Globus pallidus (tissue), 1 donor: ENCODE data around the gene PPARD.
"Not testable (repeated sequence)": the region's sequence is repeated elsewhere in the genome, so short reads cannot be mapped to it uniquely, and the experiment has no call there.

Experiments used
- DNase-seq: peaks from one replicate; pipeline ENCODE4 v3.0.0-alpha.2; 2015; ENCODE audit warnings: low spot score

PPARD gene

DNA sequence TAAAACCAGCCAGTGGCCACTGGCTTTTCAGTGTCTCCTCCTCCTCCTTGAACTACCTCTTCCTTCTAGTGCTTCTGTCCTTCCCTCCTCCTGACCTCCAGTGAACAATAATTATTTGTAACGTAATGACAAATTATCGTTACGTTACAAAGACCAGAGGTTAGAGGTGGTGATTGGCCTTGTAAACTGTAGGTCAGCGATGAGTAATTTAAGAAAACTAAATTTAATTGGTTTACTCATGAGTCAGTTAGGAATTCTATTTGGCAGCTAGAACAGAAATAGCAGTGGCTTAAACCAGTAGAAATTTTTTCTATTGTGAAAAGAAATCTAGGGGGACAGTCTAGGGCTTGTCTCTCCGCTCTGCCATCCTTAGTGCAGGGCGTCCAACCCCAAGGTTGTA lies 38.8 kb downstream of the PPARD start:
- DNase-seq, result no peak

- no peak for DNase-seq
These were observed 39.7 kb downstream of the PPARD start for GRCh38 chr6:35382015-35382414.

GRCh38 chr6:35385457-35386202 lies 43.3 kb downstream of the PPARD start:
- no peak for DNase-seq

DNA sequence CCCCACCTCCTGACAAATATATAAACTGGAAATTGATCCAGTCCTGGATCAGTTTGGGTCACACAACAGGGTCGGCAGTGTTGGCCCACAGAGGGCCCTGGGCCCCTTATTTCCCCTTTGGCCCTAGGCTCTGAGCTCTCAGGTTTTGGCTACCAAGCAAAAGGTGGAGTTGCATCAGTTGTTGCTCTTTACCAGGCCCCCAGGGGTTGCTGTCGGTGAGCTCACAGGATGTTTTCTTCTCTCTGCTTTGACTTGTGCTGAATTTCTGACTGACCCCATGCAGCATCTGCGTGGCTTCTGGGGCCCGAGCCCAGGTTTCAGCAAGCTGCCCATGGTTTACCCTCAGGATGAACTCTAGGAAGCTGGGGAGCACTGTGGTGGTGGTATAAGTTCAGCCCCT lies 44.6 kb downstream of the PPARD start:
- DNase-seq, result no peak

GRCh38 chr6:35388030-35388429 lies 45.7 kb downstream of the PPARD start:
- DNase-seq, result no peak

- no peak for DNase-seq
These were observed 46.5 kb downstream of the PPARD start for GRCh38 chr6:35388772-35389352.

DNA sequence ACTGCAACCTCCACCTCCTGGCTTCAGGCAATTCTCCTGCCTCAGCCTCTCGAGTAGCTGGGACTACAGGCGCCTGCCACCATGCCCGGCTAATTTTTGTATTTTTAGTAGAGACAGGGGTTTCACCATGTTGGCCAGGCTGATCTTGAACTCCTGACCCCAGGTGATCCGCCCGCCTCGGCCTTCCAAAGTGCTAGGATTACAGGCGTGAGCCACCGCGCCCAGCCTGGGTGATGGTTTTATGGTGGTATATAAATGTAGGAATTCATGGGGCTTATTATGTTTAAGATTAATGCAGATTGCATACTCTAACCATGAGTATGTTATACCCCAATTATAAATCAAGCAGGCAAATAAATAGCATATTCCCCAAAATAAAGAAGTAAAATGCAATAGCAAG lies 47.0 kb downstream of the PPARD start:
- DNase-seq, result not testable (repeated sequence)

- DNase-seq, result no peak
These were observed 49.0 kb downstream of the PPARD start for GRCh38 chr6:35391240-35391968.

GRCh38 chr6:35392111-35392702 lies 49.8 kb downstream of the PPARD start:
- DNase-seq, result no peak

GRCh38 chr6:35392773-35393672 lies 50.7 kb downstream of the PPARD start:
- no peak for DNase-seq

GRCh38 chr6:35396991-35397390 lies 54.6 kb downstream of the PPARD start:
- no peak for DNase-seq

DNA sequence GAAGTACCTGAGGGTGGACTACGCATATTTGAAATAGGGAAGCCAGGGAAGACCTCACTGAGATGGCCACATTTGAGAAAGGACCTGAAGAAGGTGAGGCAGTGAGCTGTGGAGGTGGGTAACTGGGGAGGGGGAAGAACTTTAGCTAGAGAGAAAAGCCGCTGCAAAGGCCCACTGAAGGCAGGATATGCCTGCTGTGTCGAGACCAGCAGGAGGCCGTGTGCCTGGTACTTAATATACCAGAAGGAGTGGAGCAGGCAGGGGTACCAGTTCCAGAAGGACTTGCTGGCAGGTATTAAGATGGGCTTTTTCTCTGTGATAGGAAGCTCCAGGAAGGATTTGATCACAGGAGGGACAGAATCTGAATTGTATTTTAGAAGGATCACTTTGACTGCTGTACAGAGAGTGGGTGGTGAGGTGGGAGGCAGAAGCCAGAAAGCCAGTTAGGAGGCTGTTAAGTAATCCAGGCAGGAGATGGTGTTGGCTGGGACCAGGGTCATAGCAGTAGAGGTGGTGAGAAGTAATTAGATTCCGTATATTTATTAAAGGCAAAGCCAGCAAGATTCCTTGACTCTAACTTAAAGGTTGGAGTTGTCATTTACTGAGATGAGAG lies 55.6 kb downstream of the PPARD start:
- DNase-seq, result no peak

DNA sequence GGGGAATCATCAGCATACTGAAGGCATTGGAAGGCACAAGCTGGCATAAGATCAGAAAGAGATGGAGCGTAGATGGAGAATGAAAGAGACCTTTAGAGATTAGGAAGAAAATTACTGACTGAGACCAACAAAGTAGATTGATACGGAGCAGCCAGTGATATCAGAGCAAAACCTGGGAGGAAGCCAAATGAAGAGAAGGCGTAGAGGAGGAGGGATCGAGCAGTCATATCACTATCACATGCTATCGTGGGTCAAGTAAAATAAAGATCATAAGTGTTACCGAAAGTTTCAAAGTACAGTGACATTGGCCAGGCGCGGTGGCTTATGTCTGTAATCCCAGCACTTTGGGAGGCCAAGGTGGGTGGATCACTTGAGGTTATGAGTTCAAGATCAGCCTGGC lies 56.2 kb downstream of the PPARD start:
- no peak for DNase-seq

DNA sequence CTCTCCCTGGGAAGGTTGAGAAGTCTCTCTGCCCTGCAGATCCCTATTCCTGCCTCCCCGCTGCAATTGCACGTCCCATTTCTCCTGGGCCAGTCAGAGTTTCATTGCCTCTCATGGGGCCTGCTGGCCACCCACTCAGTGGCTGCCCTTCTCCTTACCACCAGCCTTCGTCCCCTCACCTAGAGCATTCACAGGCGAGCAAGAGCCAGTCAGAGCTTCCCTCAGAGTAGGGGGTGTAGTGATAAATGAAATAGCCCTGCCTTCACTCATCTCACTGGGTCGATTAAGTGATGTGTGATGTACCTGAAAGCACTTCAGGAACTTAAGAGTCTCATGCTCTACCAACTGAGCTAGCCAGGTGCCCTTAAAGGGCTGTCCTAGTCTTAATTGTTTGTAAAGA lies 57.8 kb downstream of the PPARD start:
- DNase-seq, result no peak

- no peak for DNase-seq
These were observed 58.5 kb downstream of the PPARD start for GRCh38 chr6:35400901-35401311.

- DNase-seq, result no peak
These were observed 59.2 kb downstream of the PPARD start for GRCh38 chr6:35401514-35401913.

- DNase-seq, result no peak
These were observed 59.9 kb downstream of the PPARD start for GRCh38 chr6:35402136-35402855.

DNA sequence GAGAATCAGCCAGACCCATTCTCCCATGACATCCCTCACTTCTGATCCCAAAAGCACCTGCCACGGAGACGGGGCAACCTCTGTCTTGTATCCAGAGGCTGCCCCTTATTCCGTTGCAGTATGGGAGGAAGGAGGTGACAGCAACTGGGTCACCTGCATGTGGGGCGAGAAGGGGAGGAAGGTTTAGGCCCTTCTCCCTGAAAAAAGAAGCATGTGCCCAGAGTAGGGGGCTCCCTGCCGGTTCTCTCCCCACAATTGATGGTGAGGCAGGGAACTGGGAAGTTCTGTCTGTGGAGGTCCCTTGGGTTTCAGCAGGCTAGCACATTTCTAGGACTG lies 60.5 kb downstream of the PPARD start:
- DNase-seq, result no peak

GRCh38 chr6:35403544-35404442 lies 61.4 kb downstream of the PPARD start:
- DNase-seq, result no peak
